Endothelial cell of umbilical vein (primary cell): ENCODE measurements around the gene FRS2. TPM values are rescaled to one million over a fixed set of nuclear protein-coding genes. Genes with fewer than 3 reads are reported as not detected.

Experiments
- BruUV-seq: library from RNA; stranded (reverse); fragments of 400-500 nt; replicated peaks from 2 replicates; lab custom pipeline; 2021; lab: Mats Ljungman, UMichigan
- CTCF ChIA-PET: fragments of 300-600, 350-600 bp; sonication (Branson Sonifier 250); formaldehyde crosslinking; loops from one replicate; lab custom pipeline; 2021; ENCODE audit warnings: antibody characterized with exemption, inconsistent platforms; lab: Charles Lee
- POLR2A ChIA-PET: fragments of 300-600, 350-600 bp; sonication (Branson Sonifier 250); formaldehyde crosslinking; loops from one replicate; lab custom pipeline; 2021; ENCODE audit warnings: antibody characterized with exemption, inconsistent platforms; lab: Charles Lee
- DNase-seq: peaks from one replicate; pipeline ENCODE4 v3.0.0-alpha.2; 2011; ENCODE audit warnings: low read depth, low spot score
- FAIRE-seq: peaks from 2 replicates; lab custom pipeline; 2011; peaks lifted over from hg19 to GRCh38; lab: Jason Lieb, UNC
- H2AFZ ChIP-seq: 2 replicates; pipeline ENCODE4 v1.6.0; 2012; ENCODE audit warnings: low read depth, low read length, control low read depth, inconsistent platforms
- H3K27ac ChIP-seq: 2 replicates; pipeline ENCODE4 v1.5.1; 2011; ENCODE audit warnings: low read depth, mild to moderate bottlenecking, control low read depth, low read length, moderate library complexity; ENCODE audit not compliant: insufficient read depth
- H3K27me3 ChIP-seq, 2 experiments: 2 replicates each; pipeline versions ENCODE4 v1.6.0 to v1.6.1; 2011; ENCODE audit warnings: low read length in 2 of 2, mixed read lengths in 1 of 2; ENCODE audit not compliant: control insufficient read depth in 2 of 2, insufficient read depth in 2 of 2
- H3K36me3 ChIP-seq, 2 experiments: 2 replicates in 1 of 2; 3 replicates in 1 of 2; pipeline ENCODE4 v1.5.1; 2011; ENCODE audit warnings: low read length in 2 of 2, mild to moderate bottlenecking in 1 of 2, moderate library complexity in 1 of 2; ENCODE audit not compliant: control insufficient read depth in 2 of 2, insufficient read depth in 2 of 2; ENCODE audit errors: extremely low read depth in 1 of 2
- H3K4me1 ChIP-seq: 3 replicates; pipeline ENCODE4 v1.5.1; 2011; ENCODE audit warnings: mild to moderate bottlenecking, low read length; ENCODE audit not compliant: control insufficient read depth, insufficient read depth; ENCODE audit errors: extremely low read depth
- H3K4me2 ChIP-seq: 2 replicates; pipeline ENCODE4 v1.6.1; 2011; ENCODE audit warnings: low read length, control low read depth, mixed read lengths; ENCODE audit not compliant: insufficient read depth
- H3K4me3 ChIP-seq, 3 experiments: fragments of 200-600 bp in 1 of 3; sonication (generic), shearing (Covaris generic) in 1 of 3; replicated peaks in 1 of 3; 2 replicates each; pipeline ENCODE4 v1.5.1; 2011 to 2016; ENCODE audit warnings: control low read depth in 3 of 3, low read length in 3 of 3, mild to moderate bottlenecking in 2 of 3, inconsistent platforms in 1 of 3, low read depth in 1 of 3, moderate library complexity in 1 of 3; ENCODE audit not compliant: insufficient read depth in 1 of 3
- H3K79me2 ChIP-seq: 2 replicates; pipeline ENCODE4 v1.6.0; 2012; ENCODE audit warnings: low read length, inconsistent platforms; ENCODE audit not compliant: control insufficient read depth, insufficient read depth
- H3K9ac ChIP-seq: replicated peaks from 2 replicates; pipeline ENCODE3; 2011; ENCODE audit warnings: low read length, control low read depth; ENCODE audit not compliant: insufficient read depth; ENCODE audit errors: extremely low read depth
- H3K9me1 ChIP-seq: replicated peaks from 3 replicates; pipeline ENCODE4 v1.6.0; 2011; ENCODE audit warnings: mild to moderate bottlenecking, low read length; ENCODE audit not compliant: control insufficient read depth, insufficient read depth; ENCODE audit errors: extremely low read depth
- H3K9me3 ChIP-seq: replicated peaks from 2 replicates; pipeline ENCODE4 v1.5.1; 2012; ENCODE audit warnings: low read length, inconsistent platforms; ENCODE audit not compliant: control insufficient read depth, insufficient read depth
- H4K20me1 ChIP-seq: replicated peaks from 2 replicates; pipeline ENCODE3; 2011; ENCODE audit warnings: mild to moderate bottlenecking, low read length; ENCODE audit not compliant: control insufficient read depth, insufficient read depth; ENCODE audit errors: extremely low read depth
- CTCF ChIP-seq, 2 donors: IDR thresholded peaks; 1 replicate in 1 of 2; 2 replicates in 1 of 2; pipeline ENCODE4 v1.5.1; 2011; ENCODE audit warnings: low read length in 2 of 2, mild to moderate bottlenecking in 2 of 2, moderate library complexity in 2 of 2, control low read depth in 1 of 2, inconsistent platforms in 1 of 2, low read depth in 1 of 2; ENCODE audit not compliant: insufficient read depth in 1 of 2; ENCODE audit errors: extremely low read depth in 1 of 2
- EZH2 ChIP-seq: IDR thresholded peaks from 2 replicates; pipeline ENCODE4 v1.6.1; 2012; ENCODE audit warnings: borderline replicate concordance, low read depth, mild to moderate bottlenecking, moderate library complexity, low read length, inconsistent platforms; ENCODE audit not compliant: severe bottlenecking
- FOS ChIP-seq: IDR thresholded peaks from 2 replicates; pipeline ENCODE4 v1.6.1; 2011; ENCODE audit warnings: mild to moderate bottlenecking, low read length, moderate library complexity, borderline replicate concordance; ENCODE audit not compliant: insufficient read depth
- GATA2 ChIP-seq: IDR thresholded peaks from 2 replicates; pipeline ENCODE4 v1.7.0; 2011; ENCODE audit warnings: low read depth, mild to moderate bottlenecking, moderate library complexity, mixed read lengths, low read length; ENCODE audit not compliant: insufficient read length, insufficient read depth
- JUN ChIP-seq: IDR thresholded peaks from 2 replicates; pipeline ENCODE4 v1.6.1; 2011; ENCODE audit warnings: borderline replicate concordance, low read depth; ENCODE audit not compliant: insufficient read length, insufficient read depth
- MAX ChIP-seq: IDR thresholded peaks from 2 replicates; pipeline ENCODE4 v1.6.1; 2011; ENCODE audit not compliant: insufficient read depth, insufficient read length
- MYC ChIP-seq: IDR thresholded peaks from one replicate; pipeline ENCODE4 v1.6.1; 2011; ENCODE audit warnings: mild to moderate bottlenecking, low read depth, low read length
- POLR2A ChIP-seq: IDR thresholded peaks from 2 replicates; pipeline ENCODE4 v1.6.1; 2012; ENCODE audit warnings: low read depth, mild to moderate bottlenecking, control low read depth, low read length
- POLR2AphosphoS5 ChIP-seq: IDR thresholded peaks from 2 replicates; pipeline ENCODE4 v1.6.1; 2012; ENCODE audit warnings: low read depth, mild to moderate bottlenecking, control low read depth, low read length, moderate library complexity; ENCODE audit not compliant: insufficient read depth
- dilution Hi-C: fragments of 300-500 bp; cut with MboI; formaldehyde crosslinking; loops from one replicate; pipeline ENCODE4 v1.15.0; 2019; ENCODE audit warnings: low sequenced_read_pairs; ENCODE audit not compliant: extremely low pct_ligation_motif_present
- intact Hi-C: fragments of 100-400 bp; cut with micrococcal nuclease; formaldehyde crosslinking; loops from one replicate; pipeline ENCODE4 v1.10.0; 2022
- polyA plus RNA-seq, 4 experiments: library from polyadenylated mRNA; depleted of rRNA in 3 of 4; stranded (reverse) in 3 of 4; unstranded in 1 of 4; fragments of >200 nt; gene quantifications; 2 replicates each; pipeline versions ENCODE4 v1.2.1 to v1.2.3, GENCODE V29; 2011 to 2012; ENCODE audit warnings: missing spikeins in 1 of 4
- total RNA-seq: library from RNA; stranded (reverse); gene quantifications from 2 replicates; pipeline ENCODE4 v1.2.3, GENCODE V29; 2021

FRS2 gene
- total and polyA plus RNA-seq, 2 donors (not counting 3 experiments of a cell fraction or from before 2014, with no cell fraction given): 6.3 to 15.5 TPM

DNA sequence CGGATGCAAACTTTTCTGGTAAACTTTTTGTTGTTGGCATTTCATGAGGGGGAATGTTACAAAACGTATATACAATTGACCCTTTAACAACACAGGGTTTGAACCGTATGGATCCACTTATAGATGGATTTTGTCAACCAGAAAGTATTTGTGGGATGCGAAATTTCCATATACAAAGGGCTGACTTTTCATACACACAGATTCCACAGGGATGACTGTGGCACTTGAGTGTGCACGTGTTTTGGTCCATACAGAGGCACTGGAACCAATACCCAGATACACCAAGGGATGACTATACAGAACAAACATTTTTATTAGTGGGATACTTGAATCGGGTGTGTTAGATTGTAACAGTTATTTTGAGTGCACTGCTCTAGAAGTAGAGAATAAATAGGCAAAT is 85.3 kb downstream of the FRS2 start:
- no peak for FAIRE-seq
- H3K9me3 ChIP-seq: no peaks in the 10 kb centered on the region
- H3K4me2 ChIP-seq: no peak overlapping the region
- no peaks in the 10 kb centered on the region for H3K9me1 ChIP-seq
- no peak for TF ChIP-seq CTCF (IDR thresholded peaks at IDR 0.05; ENCODE audit: extremely low read depth in 1 of 2, insufficient read depth in 1 of 2, low read depth in 1 of 2, low read length in 2 of 2)
- no peak for TF ChIP-seq POLR2AphosphoS5
- TF ChIP-seq JUN: no peak
- TF ChIP-seq MYC: no peak
- TF ChIP-seq GATA2: no peak
- TF ChIP-seq FOS: no peak
- TF ChIP-seq POLR2A: no peak
- TF ChIP-seq EZH2: no peak
- TF ChIP-seq MAX: no peak
- H3K4me1 ChIP-seq: no peaks in the 10 kb centered on the region
- DNase-seq: no peak
- BruUV-seq: no TSS peak
- H3K36me3 ChIP-seq: no peaks in the 10 kb centered on the region
- no peak overlapping the region for H3K27ac ChIP-seq
- H3K9ac ChIP-seq: no peak overlapping the region
- H3K27me3 ChIP-seq: no peaks in the 10 kb centered on the region
- dilution Hi-C loops: no loop called here
- intact Hi-C loops: no loop called here
- CTCF ChIA-PET: interaction anchor here (4.2 kb wide), 1 partner anchor 16 kb away, joined by 18 read pairs; no protein-coding TSS in a partner anchor
- H4K20me1 ChIP-seq: no peaks in the 10 kb centered on the region
- POLR2A ChIA-PET: interaction anchor here (0.9 kb wide), 1 partner anchor 15 kb away, joined by 3 read pairs; no protein-coding TSS in a partner anchor
- H2AFZ ChIP-seq: no peak overlapping the region
- no peak overlapping the region for H3K4me3 ChIP-seq
- H3K79me2 ChIP-seq: peaks cover 4% of the 10 kb centered on the region
